NCI-H69 (cell line): Measurements from ENCODE around the gene CLDN22.

Experiments used
- DNase-seq: peaks from one replicate; lab custom pipeline; 2025; lab: John Stamatoyannopoulos, UW

Gene CLDN22

DNA sequence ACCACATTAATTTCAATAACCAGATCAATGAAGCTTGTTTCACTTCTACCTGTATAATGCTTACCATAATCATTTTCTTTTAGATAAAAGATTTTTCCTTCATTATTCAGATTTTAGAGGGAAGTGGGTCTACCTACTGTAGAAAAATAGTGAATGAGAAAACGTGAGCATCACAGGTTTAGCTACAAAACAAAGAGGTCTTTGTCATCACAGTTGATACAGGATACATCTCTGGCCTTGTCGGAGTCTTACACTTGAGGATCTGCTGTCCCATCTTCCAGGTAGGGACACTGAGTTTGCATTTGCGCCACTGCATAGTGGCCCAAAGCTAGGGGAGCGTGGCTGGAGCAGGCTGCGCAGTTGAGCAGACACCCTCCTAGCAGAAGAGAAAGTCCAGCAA is 1.4 kb upstream of the CLDN22 start:
- DNase-seq, result no peak

DNA sequence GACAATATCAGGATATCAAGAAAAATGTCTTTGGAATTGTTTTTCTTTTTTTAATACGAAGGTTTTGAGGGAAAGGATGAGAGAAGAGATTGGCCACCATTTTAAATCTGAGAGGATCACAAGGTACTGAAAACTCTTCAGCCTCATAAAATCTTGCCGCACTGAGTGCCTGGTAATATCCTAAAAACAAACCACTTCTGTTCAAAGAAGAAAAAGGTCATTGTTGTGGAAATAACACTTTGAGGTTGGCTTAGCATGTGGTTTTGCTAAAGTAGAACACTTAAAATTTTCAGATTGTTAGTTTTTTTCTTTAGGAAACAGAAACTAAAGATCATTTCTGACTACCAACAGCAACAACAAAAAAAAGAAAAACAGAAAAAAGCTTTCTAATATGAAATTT is 1.0 kb upstream of the CLDN22 start:
- DNase-seq, result no peak

DNA sequence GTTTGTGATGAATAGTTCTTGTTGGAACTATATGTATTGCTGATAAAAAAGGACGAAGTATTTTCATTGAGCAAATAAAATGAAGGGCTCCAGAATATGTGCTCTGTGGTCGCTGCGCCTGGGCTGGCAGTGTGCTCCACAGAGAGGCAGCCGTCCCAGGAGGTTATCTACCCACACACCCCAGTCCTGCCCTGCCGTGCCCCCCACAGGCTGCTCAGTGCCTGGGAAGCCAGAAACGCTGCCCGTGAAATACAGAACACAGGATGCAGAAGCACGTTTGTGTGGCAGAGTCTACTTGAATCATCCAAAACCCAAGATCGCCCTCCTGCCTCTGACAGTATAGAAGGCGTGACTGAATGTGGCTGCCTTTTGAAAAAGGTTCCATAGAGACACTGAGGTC is 1.4 kb downstream of the CLDN22 start:
- DNase-seq, result no peak

GRCh38 chr4:183314806-183315205 is 5.3 kb downstream of the CLDN22 start:
- no peak for DNase-seq

GRCh38 chr4:183314336-183314735 is 5.7 kb downstream of the CLDN22 start:
- DNase-seq, result no peak

DNA sequence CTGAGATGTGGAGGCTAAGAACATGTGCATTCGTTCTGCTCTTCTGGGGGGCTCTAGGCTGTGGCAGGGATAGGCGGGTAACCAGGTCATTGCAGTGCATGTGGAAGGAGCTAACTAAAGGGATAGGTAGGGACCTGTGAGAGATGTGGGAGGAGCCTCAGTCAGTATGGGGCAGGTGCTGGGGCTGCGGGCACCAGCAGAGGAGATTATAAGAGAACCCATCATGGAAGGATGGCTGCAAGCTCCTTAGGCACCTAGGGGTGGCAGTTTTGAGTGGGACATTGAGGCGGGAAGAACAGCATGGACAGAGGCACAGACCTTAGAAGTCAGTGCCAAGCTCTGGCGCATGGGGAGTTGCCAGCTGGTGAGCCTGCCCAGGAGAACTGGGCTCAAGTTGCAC is 7.2 kb downstream of the CLDN22 start:
- no peak for DNase-seq

- peak; percentile 86 for DNase-seq
These were observed 13.3 kb downstream of the CLDN22 start for GRCh38 chr4:183306811-183307210.

- DNase-seq, result no peak
These were observed 15.5 kb downstream of the CLDN22 start for GRCh38 chr4:183304538-183304937.

DNA sequence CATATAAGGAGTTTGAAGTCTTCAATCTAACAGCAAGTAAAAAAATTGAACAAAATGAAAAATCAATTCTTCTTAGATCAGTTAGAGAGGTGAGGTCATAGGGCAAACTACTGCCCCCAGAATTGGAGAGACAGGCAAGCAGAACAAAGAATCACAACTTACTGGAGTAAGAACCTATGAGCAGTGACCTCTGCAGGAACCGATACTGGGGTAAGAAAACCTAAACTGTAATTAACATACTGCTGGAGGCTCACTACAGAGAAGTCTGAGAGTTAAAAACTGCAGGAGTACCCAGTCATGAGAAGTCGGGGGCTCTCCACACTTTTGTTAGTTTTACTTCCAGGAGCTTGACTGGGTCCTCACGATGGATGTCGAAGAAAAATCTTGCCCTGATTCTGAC is 16.0 kb downstream of the CLDN22 start:
- DNase-seq, result no peak

DNA sequence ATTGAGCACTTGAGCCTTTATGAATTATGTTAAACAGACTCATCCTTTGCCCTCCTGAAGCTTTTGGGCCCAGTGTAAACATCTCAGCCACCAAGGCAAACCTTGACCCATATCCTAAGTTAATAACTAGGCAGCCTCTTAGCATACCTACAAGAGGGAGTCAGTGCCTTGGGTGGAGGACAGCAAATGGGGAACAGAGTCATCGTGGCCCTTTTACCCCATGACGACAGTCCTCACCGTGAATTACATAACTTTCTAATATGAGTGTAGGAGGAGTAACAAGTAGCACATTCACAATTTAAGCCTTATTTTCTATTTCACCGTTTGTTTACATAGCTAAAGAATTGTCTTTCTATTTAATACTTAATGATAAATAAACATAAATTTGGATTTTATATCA is 16.8 kb downstream of the CLDN22 start:
- no peak for DNase-seq

DNA sequence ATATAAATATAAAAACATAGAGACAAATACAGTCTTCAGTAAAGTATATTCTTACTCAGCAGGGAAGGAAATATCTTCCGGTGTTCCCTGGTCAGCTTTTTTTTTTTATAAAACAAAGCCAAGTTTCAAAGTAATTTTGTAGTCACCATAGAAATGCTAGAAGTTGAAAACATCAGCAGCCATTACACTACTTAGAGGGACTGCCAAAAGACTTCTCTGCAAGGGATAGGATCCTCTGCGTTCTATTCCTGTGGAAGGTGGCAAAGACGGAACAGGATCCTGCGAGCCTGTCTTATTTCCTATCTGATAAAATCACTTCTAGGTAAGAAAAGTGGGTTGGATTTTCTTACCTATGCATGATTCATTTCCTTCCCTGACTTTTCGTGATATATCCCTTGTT is 19.4 kb downstream of the CLDN22 start:
- DNase-seq, result no peak

DNA sequence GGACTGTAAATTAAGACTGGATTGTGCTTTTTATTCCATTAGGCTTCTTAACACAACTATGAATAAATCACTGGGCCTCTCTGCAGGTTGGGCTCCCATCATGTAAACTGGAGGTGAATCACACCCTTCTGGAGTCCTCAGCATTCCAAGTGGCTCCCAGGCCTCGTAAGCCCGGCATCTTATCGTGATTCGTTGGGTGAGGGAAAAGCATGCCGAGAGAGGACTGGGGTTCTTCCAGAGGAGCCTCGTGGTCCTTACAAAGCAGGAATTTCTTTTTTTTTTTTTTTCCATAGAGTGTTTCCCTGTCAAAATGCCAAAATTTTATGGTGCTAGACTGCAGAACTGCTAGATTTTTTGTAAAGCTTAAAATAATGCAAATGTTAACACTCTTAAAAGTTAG is 20.0 kb downstream of the CLDN22 start:
- no peak for DNase-seq

GRCh38 chr4:183299464-183299863 is 20.6 kb downstream of the CLDN22 start:
- no peak for DNase-seq

DNA sequence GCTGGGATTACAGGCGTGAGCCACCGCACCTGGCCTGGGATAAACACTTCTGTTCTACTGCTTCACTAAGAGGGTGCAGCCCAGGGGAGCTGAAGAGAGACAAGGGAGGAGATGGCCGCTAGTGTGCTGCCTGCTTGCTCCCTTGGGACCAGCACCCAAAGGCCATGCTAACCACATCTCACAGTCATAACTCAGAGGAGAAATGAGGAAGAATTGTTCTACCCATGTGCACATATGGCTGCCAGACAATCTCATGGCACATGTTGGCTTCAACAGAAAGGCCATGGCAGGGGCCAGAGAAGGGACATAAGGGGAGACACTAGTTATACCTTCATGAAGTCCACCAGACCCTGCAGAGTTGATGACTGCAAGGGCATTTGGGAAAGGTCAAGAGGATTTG is 22.4 kb downstream of the CLDN22 start:
- DNase-seq, result no peak

GRCh38 chr4:183295711-183296110 is 24.4 kb downstream of the CLDN22 start:
- no peak for DNase-seq

DNA sequence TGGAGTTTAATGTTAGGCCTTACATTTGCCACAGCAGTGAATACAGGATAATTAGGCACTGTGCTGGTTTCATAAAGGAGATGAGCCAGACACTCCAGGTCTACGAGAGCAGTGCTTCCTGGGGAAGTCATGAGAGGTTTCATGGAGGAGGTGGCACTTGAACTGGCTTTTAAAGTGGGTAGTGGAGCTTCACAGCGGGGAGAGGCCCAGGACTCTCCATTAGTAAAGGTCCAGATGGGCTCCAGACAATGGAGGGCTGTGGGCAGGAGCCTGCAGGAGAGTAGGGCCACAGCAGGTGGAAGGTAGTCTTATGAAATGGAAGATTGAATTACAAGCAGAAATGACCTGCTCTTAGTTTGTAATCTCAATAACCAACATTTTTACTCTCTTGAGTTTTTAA is 29.0 kb downstream of the CLDN22 start:
- DNase-seq, result peak; percentile 89

GRCh38 chr4:183289688-183290087 is 30.4 kb downstream of the CLDN22 start:
- no peak for DNase-seq

GRCh38 chr4:183288955-183289354 is 31.1 kb downstream of the CLDN22 start:
- peak; percentile 31 for DNase-seq

DNA sequence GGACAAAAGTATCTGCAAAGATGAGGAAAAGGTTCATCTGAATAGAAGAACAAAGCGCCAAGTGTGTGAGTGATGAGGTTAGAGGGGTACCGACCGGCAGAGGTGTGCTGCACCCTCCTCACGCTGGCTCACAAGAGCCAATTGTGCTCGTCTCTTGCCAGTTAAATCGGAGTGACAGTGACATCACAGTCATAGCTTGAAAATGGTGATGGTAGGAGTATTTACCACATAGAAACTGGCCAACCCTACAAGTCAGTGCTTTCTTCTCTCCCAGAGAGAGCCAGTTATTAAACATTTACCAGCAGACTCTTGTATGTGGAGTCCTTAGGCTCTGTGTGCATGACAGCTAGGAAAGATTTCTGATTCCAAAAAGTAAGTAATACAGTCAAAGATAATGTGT is 32.4 kb downstream of the CLDN22 start:
- no peak for DNase-seq

GRCh38 chr4:183287309-183287659 is 32.8 kb downstream of the CLDN22 start:
- no peak for DNase-seq

DNA sequence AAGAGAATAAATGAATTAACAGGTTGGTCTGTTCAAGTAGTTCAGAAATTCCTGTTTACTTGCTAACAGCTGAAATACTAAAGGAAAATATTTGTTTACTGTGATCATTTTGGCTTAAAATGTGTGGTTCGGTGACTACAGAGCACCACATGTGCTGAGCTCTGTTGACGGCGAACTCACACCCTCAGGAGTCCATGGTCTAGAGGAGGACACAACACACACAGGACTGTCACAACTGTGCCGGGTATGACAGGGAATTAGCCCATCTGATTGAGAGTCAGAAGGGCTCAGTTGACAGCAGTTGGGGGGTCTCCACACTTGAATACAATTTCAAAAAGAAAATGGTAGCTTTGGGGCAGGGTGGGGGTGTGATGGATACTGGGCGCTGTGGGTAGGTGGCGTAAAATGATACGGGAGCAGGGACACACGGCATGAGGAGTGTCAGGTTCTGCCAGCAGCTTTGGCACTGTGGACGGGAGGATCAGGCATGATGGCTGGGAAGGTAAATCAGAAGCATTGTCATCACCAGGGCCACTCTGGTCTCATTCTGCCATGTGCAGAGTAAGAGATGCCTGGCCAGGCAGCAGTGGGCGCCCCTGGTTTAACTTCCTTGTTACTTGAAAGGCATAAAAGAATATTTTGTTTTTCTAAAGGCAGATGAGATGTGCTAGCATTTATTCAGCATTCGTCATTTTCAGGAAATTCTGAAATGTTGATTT is 33.3 kb downstream of the CLDN22 start:
- DNase-seq, result no peak

DNA sequence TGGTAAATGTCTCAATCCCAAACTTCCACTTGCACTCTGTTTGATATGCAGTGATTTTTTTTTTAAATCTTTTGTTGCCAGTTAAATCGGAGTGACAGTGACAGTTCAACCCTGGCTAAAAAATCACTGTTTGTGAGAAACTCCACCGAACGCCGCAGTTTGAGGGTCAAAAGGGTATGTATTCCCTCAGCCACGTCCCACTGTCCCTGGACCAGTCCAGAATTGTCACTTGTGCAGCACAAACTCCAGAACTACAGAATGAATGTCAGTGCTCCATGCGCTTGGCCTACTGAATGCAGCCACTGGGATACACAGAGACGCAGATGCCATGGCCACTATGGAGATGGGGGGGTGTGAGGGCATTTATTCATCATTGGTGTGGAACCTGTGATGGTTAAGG is 34.2 kb downstream of the CLDN22 start:
- DNase-seq, result no peak

- DNase-seq, result no peak
These were observed 35.1 kb downstream of the CLDN22 start for GRCh38 chr4:183284965-183285364.

DNA sequence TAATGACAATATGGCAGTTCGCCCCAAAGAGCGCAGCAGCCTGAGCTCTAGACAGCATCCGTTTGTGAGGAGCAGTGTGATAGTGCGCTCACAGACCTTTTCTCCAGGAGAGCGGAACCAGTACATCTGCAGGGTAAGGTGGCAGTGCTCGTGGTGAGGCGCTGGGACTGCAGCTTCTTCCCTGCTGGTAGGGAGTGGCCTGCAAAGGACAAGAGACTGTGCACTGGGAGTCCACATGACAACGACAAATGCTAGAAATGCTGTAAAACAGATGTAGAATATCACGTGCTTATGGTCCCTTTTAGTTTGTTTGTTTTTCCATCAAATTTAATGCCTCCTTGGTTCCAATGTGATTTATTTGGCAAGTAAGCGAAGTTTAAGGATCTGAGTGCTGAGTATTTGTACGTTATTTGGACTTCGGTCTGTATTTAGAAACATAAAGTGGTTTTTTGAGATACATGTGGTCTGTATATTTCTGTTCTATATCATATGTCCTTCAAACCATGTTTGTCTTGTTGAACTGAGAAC is 35.8 kb downstream of the CLDN22 start:
- peak; percentile 46 for DNase-seq
